CD4-positive, alpha-beta T cell (primary cell): Measurements from ENCODE around the gene GHITM. TPM values are rescaled to one million over a fixed set of nuclear protein-coding genes. Genes with fewer than 3 reads are reported as not detected.

Experiments used
- ATAC-seq: fragments of 200-7000 bp; cut with Tn5 transposase; one replicate; pipeline ENCODE4 v1.10.0; 2022; ENCODE audit warnings: mild to moderate bottlenecking; ENCODE audit not compliant: poor library complexity
- CTCF ChIA-PET: fragments of 350-600 bp; sonication (Branson Sonifier 250); formaldehyde crosslinking; loops from one replicate; lab custom pipeline; 2021; ENCODE audit warnings: antibody characterized with exemption, inconsistent platforms; lab: Charles Lee
- POLR2A ChIA-PET: fragments of 350-600 bp; sonication (Branson Sonifier 250); formaldehyde crosslinking; loops from one replicate; lab custom pipeline; 2021; ENCODE audit warnings: antibody characterized with exemption, inconsistent platforms; lab: Charles Lee
- DNase-seq, 14 experiments: peaks; one replicate each; pipeline ENCODE4 v3.0.0-alpha.2; 2013 to 2020; ENCODE audit warnings: mixed read lengths in 2 of 14
- H3K27ac ChIP-seq, 2 donors: one replicate each; pipeline versions ENCODE4 v1.5.1 to v1.7.0; 2013; ENCODE audit warnings: low read length in 2 of 2, low read depth in 1 of 2, mild to moderate bottlenecking in 1 of 2
- H3K27me3 ChIP-seq, 2 experiments: 1 replicate in 1 of 2; 2 replicates in 1 of 2; pipeline versions ENCODE4 v1.6.1 to v1.7.0; 2013; ENCODE audit warnings: low read length in 2 of 2, control low read depth in 1 of 2, mild to moderate bottlenecking in 1 of 2, moderate library complexity in 1 of 2; ENCODE audit not compliant: insufficient read depth in 2 of 2, control insufficient read depth in 1 of 2
- H3K36me3 ChIP-seq: one replicate; pipeline ENCODE4 v1.6.1; 2013; ENCODE audit warnings: low read length, control low read depth; ENCODE audit not compliant: insufficient read depth
- H3K4me1 ChIP-seq: one replicate; pipeline ENCODE4 v1.6.1; 2013; ENCODE audit warnings: low read length, control low read depth; ENCODE audit not compliant: insufficient read depth
- H3K4me3 ChIP-seq: one replicate; pipeline ENCODE4 v1.5.1; 2013; ENCODE audit warnings: mild to moderate bottlenecking, low read length, moderate library complexity
- H3K9me3 ChIP-seq, 2 experiments: 1 replicate in 1 of 2; 2 replicates in 1 of 2; pipeline versions ENCODE4 v1.6.1 to v1.7.0; 2013; ENCODE audit warnings: low read length in 2 of 2, mild to moderate bottlenecking in 2 of 2, control low read depth in 1 of 2, moderate library complexity in 1 of 2; ENCODE audit not compliant: control insufficient read depth in 1 of 2, insufficient read depth in 1 of 2
- H3K27ac Mint-ChIP-seq: one replicate; pipeline ENCODE4 v1.8.0; 2020; ENCODE audit warnings: mixed read lengths
- H3K27me3 Mint-ChIP-seq: one replicate; pipeline ENCODE4 v1.8.0; 2021; ENCODE audit warnings: mixed read lengths
- H3K36me3 Mint-ChIP-seq: one replicate; pipeline ENCODE4 v1.8.0; 2021; ENCODE audit warnings: low read depth, mixed read lengths
- H3K4me1 Mint-ChIP-seq: one replicate; pipeline ENCODE4 v1.8.0; 2021; ENCODE audit warnings: low read depth, mixed read lengths
- H3K4me3 Mint-ChIP-seq: one replicate; pipeline ENCODE4 v1.8.0; 2020; ENCODE audit warnings: mild to moderate bottlenecking, mixed read lengths
- H3K9me3 Mint-ChIP-seq: one replicate; pipeline ENCODE4 v1.8.0; 2020; ENCODE audit warnings: mixed read lengths
- CTCF ChIP-seq: fragments of 200-600 bp; IDR thresholded peaks from one replicate; pipeline ENCODE4 v1.8.0; 2022; ENCODE audit warnings: antibody characterized with exemption, mild to moderate bottlenecking
- intact Hi-C, 2 experiments: fragments of 100-400 bp; cut with DNase I in 1 of 2; cut with micrococcal nuclease in 1 of 2; formaldehyde crosslinking; loops; one replicate each; pipeline versions ENCODE4 v1.15.1 to v1.9.0; 2023 to 2025; cut with DNase I, micrococcal nuclease
- total RNA-seq, 174 experiments: library from RNA in 2 of 174; stranded (reverse) in 2 of 174; gene quantifications; one replicate each; pipeline ENCODE4 v1.2.3 and lab custom pipeline; 2021 to 2026

Gene GHITM
- total RNA-seq, 2 experiments from 2014 or later, result 64.7 to 67.9 TPM

- ATAC-seq (no peak), DNase-seq (no peak)
- H3K27ac ChIP-seq, result no peak overlapping the region
- H3K36me3 ChIP-seq, result no peaks in the 10 kb centered on the region
- H3K4me1 Mint-ChIP-seq, result peaks cover 9% of the 10 kb centered on the region
- H3K4me1 ChIP-seq, result peaks cover 25% of the 10 kb centered on the region
- intact Hi-C loops, result no loop called here
- peaks cover 0 to 11% of the 10 kb centered on the region in 2 experiments for H3K9me3 ChIP-seq
- H3K4me3 ChIP-seq, result no peak overlapping the region
- no peaks in the 10 kb centered on the region for H3K27me3 Mint-ChIP-seq
- CTCF ChIA-PET, result no interaction called here
- no peaks in the 10 kb centered on the region for H3K9me3 Mint-ChIP-seq
- no peaks in the 10 kb centered on the region for H3K36me3 Mint-ChIP-seq
- POLR2A ChIA-PET, result no interaction called here
- H3K4me3 Mint-ChIP-seq, result no peak overlapping the region
- no peaks in the 10 kb centered on the region for H3K27me3 ChIP-seq
- TF ChIP-seq CTCF, result no peak
- no peak overlapping the region for H3K27ac Mint-ChIP-seq
Measured at GRCh38 chr10:84181631-84182030, 42.3 kb downstream of the GHITM start.

- ChIA-PET CTCF (no interaction called here), POLR2A (no interaction called here)
- ATAC-seq (no peak), DNase-seq (no peak)
- intact Hi-C loops, result no loop called here
- Histone ChIP-seq H3K9me3 (peaks cover 0 to 11% of the 10 kb centered on the region in 2 experiments), H3K4me1 (no peaks in the 10 kb centered on the region), H3K27ac (no peak overlapping the region), H3K4me3 (no peak overlapping the region), H3K36me3 (no peaks in the 10 kb centered on the region), H3K27me3 (no peaks in the 10 kb centered on the region)
- Mint-ChIP-seq H3K4me1 (peaks cover 5% of the 10 kb centered on the region), H3K27ac (no peak overlapping the region), H3K9me3 (no peaks in the 10 kb centered on the region), H3K36me3 (no peaks in the 10 kb centered on the region), H3K4me3 (no peak overlapping the region), H3K27me3 (no peaks in the 10 kb centered on the region)
- TF ChIP-seq CTCF, result no peak
Measured at GRCh38 chr10:84184517-84184916, 45.2 kb downstream of the GHITM start.

GRCh38 chr10:84185526-84186175, 46.3 kb downstream of the GHITM start:
- Mint-ChIP-seq H3K36me3 (no peaks in the 10 kb centered on the region), H3K4me1 (peaks cover 10% of the 10 kb centered on the region), H3K9me3 (no peaks in the 10 kb centered on the region), H3K27me3 (no peaks in the 10 kb centered on the region), H3K4me3 (no peak overlapping the region), H3K27ac (no peak overlapping the region)
- no peaks in the 10 kb centered on the region for H3K27me3 ChIP-seq
- ATAC-seq (no peak), DNase-seq (no peak)
- peaks cover 0 to 5% of the 10 kb centered on the region in 2 experiments for H3K9me3 ChIP-seq
- CTCF ChIA-PET, result no interaction called here
- H3K4me1 ChIP-seq, result peaks cover 5% of the 10 kb centered on the region
- TF ChIP-seq CTCF, result no peak
- intact Hi-C loops, result no loop called here
- POLR2A ChIA-PET, result no interaction called here
- H3K36me3 ChIP-seq, result no peaks in the 10 kb centered on the region
- H3K4me3 ChIP-seq, result no peak overlapping the region
- H3K27ac ChIP-seq, result no peak overlapping the region
